Uterus (tissue), 4 donors: ENCODE measurements around the gene GRIA1. TPM values are rescaled to one million over a fixed set of nuclear protein-coding genes. Genes with fewer than 3 reads are reported as not detected.

Source experiments
- DNase-seq, 2 donors: peaks; one replicate each; pipeline ENCODE4 v3.0.0-alpha.2; 2019 to 2020
- H3K27ac ChIP-seq, 2 donors: fragments of 200-600 bp; sonication (generic); 1 replicate in 1 of 2; 2 replicates in 1 of 2; pipeline ENCODE4 v1.5.1; 2016 to 2018
- H3K27me3 ChIP-seq, 2 donors: fragments of 200-600 bp; sonication (generic); one replicate each; pipeline ENCODE4 v1.5.1; 2018 to 2019; ENCODE audit warnings: control low read depth in 1 of 2
- H3K36me3 ChIP-seq, 2 donors: fragments of 200-600 bp; sonication (generic); one replicate each; pipeline ENCODE4 v1.5.1; 2019; ENCODE audit warnings: control low read depth in 1 of 2
- H3K4me1 ChIP-seq, 2 donors: fragments of 200-600 bp; sonication (generic); one replicate each; pipeline ENCODE4 v1.5.1; 2018 to 2019; ENCODE audit warnings: control low read depth in 1 of 2
- H3K4me3 ChIP-seq, 2 donors: fragments of 200-600 bp; sonication (generic); 1 replicate in 1 of 2; 2 replicates in 1 of 2; pipeline ENCODE4 v1.5.1; 2018 to 2019; ENCODE audit warnings: mild to moderate bottlenecking in 1 of 2
- H3K9me3 ChIP-seq, 2 donors: fragments of 200-600 bp; sonication (generic); one replicate each; pipeline ENCODE4 v1.5.1; 2019; ENCODE audit warnings: control low read depth in 1 of 2
- POLR2A ChIP-seq, 2 donors: fragments of 450-650 bp; IDR thresholded peaks; one replicate each; pipeline ENCODE4 v1.6.1; 2016; ENCODE audit warnings: antibody characterized with exemption in 2 of 2, mild to moderate bottlenecking in 1 of 2, moderate library complexity in 1 of 2
- intact Hi-C: fragments of 100-400 bp; cut with DNase I; formaldehyde crosslinking; loops from one replicate; pipeline ENCODE4 v1.15.1; 2023; ENCODE audit warnings: low total_unique reads
- total RNA-seq, 4 donors: library from RNA; depleted of rRNA in 3 of 4; stranded (reverse); fragments of >200 nt in 3 of 4; gene quantifications; one replicate each; pipeline versions ENCODE4 v1.1.0 to v1.2.4, GENCODE V29; 2014 to 2023
- TF ChIP-seq, protein P1 (sequence below), 4 experiments: fragments of 200-600 bp in 2 of 4; fragments of 450-650 bp in 2 of 4; sonication (generic) in 2 of 4; IDR thresholded peaks; one replicate each; pipeline ENCODE4 v1.5.1; 2016 to 2019; ENCODE audit warnings: antibody characterized with exemption in 4 of 4, mild to moderate bottlenecking in 2 of 4, moderate library complexity in 1 of 4
- donor health status: DM: yes; HTN: yes; CAD: no.

GRIA1 gene
- total RNA-seq, 4 donors from 2014 or later: 0.37 to 24.1 (median 1.5) TPM; not detected in 1

DNA sequence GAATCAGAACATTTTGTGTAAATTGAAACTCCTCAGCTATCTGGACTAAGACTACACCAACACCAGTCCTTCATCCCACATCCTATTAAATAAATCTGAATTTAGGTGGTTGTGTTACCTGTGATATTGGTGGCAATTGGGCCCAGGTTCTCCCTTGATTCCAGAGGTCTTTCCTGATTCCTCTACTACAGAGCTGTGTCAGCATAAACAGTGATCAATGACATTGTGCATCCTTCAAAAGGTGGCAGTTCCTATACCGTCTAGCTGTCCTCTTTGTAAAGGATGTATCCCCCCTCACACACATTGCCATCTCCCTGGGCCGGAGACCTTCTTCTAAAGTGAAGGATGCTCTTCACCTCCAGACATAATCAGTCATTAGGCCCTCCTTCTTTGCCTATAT, 309.0 kb downstream of the GRIA1 start:
- H3K4me1 ChIP-seq: no peaks in the 10 kb centered on the region
- no peak for DNase-seq
- no peak overlapping the region for H3K4me3 ChIP-seq
- H3K9me3 ChIP-seq: no peaks in the 10 kb centered on the region
- no peaks in the 10 kb centered on the region for H3K36me3 ChIP-seq
- TF ChIP-seq, protein P1, sequence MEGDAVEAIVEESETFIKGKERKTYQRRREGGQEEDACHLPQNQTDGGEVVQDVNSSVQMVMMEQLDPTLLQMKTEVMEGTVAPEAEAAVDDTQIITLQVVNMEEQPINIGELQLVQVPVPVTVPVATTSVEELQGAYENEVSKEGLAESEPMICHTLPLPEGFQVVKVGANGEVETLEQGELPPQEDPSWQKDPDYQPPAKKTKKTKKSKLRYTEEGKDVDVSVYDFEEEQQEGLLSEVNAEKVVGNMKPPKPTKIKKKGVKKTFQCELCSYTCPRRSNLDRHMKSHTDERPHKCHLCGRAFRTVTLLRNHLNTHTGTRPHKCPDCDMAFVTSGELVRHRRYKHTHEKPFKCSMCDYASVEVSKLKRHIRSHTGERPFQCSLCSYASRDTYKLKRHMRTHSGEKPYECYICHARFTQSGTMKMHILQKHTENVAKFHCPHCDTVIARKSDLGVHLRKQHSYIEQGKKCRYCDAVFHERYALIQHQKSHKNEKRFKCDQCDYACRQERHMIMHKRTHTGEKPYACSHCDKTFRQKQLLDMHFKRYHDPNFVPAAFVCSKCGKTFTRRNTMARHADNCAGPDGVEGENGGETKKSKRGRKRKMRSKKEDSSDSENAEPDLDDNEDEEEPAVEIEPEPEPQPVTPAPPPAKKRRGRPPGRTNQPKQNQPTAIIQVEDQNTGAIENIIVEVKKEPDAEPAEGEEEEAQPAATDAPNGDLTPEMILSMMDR (IDR thresholded peaks at IDR 0.05): no peak
- TF ChIP-seq POLR2A (IDR thresholded peaks at IDR 0.05): no peak
- no peak overlapping the region for H3K27ac ChIP-seq
- H3K27me3 ChIP-seq: no peaks in the 10 kb centered on the region
- intact Hi-C loops: no loop called here

DNA sequence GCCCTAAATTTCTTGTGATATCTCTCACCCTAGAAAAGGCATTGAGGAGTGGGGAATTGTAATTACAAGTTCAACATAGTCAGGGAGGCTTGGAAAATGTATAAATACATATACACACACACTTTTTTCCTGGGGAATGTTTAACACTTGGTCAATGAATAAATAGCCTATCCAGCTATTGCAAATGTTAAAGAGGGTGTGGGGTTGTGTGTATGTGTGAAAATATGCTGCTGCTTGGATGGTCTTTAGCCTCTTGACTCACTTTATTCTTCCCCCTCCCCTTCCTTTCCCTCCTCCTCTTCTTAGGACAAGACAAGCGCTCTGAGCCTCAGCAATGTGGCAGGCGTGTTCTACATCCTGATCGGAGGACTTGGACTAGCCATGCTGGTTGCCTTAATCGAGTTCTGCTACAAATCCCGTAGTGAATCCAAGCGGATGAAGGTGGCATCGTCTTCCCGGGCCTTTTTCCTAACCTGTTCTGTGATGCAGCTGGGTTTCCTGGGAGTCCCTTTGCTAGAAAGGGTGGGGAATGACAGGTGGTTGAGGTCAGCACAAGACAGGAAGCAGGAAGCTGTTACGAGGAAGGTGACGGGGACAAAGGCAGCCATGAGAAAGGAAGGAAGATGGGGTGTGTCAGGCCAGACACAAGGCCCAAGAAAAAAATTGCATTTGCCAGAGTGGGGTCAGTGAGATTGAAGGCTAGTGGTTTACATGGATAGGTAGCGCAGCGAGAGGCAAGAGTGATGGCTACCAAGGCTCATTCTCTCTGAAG, 311.8 kb downstream of the GRIA1 start:
- H3K36me3 ChIP-seq: no peaks in the 10 kb centered on the region
- no peak overlapping the region for H3K27ac ChIP-seq
- no peaks in the 10 kb centered on the region for H3K9me3 ChIP-seq
- DNase-seq: no peak
- H3K4me3 ChIP-seq: no peak overlapping the region
- intact Hi-C loops: no loop called here
- no peaks in the 10 kb centered on the region for H3K4me1 ChIP-seq
- no peaks in the 10 kb centered on the region for H3K27me3 ChIP-seq
- TF ChIP-seq, protein P1 (IDR thresholded peaks at IDR 0.05): no peak
- no peak for TF ChIP-seq POLR2A (IDR thresholded peaks at IDR 0.05)

DNA sequence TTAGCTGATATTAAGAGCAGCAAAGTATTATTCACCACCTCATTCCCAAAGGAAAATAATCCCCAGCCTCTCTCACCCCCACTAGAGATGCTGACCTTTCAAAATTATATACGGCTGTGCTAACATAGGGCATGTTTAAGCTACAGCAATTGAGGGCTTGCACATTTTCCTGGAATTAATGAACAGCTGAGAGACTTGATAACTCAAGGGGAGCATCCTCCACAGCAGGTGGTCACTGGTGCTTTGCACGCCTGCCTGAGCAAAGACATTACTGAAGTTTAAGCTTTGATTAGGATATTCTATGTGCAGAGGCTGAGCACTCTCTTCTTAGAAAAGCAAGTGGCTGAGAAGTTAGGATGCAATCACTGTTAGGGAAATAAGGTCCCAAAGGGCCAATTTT, 317.3 kb downstream of the GRIA1 start:
- intact Hi-C loops: no loop called here
- Histone ChIP-seq H3K9me3 (no peaks in the 10 kb centered on the region), H3K4me3 (no peak overlapping the region), H3K4me1 (no peaks in the 10 kb centered on the region), H3K27me3 (no peaks in the 10 kb centered on the region), H3K36me3 (no peaks in the 10 kb centered on the region), H3K27ac (no peak overlapping the region)
- TF ChIP-seq, protein P1 (IDR thresholded peaks at IDR 0.05): no peak
- TF ChIP-seq POLR2A (IDR thresholded peaks at IDR 0.05): no peak
- no peak for DNase-seq

DNA sequence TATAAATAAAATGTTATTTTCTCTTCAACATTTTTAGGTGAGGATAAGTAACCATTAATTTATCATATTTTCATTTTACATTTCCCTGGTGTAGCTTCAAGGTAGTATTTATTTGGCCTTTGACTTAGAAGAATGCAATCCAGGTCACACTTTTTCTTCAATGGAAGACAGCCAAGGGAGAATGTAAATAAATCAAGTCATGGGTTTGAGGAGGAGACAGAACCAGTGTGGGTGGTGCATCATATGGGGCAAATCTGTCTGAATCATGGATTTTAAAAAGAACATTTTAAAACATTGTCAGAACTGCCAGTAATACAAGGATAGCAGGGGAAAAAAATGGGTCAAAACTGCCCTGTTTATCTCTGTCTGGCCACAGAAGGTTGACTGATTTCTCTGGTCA, 318.7 kb downstream of the GRIA1 start:
- Histone ChIP-seq H3K4me3 (no peak overlapping the region), H3K27me3 (no peaks in the 10 kb centered on the region), H3K9me3 (no peaks in the 10 kb centered on the region), H3K27ac (no peak overlapping the region), H3K4me1 (no peaks in the 10 kb centered on the region), H3K36me3 (no peaks in the 10 kb centered on the region)
- TF ChIP-seq, protein P1 (IDR thresholded peaks at IDR 0.05): no peak
- TF ChIP-seq POLR2A (IDR thresholded peaks at IDR 0.05): no peak
- intact Hi-C loops: no loop called here
- DNase-seq: no peak

DNA sequence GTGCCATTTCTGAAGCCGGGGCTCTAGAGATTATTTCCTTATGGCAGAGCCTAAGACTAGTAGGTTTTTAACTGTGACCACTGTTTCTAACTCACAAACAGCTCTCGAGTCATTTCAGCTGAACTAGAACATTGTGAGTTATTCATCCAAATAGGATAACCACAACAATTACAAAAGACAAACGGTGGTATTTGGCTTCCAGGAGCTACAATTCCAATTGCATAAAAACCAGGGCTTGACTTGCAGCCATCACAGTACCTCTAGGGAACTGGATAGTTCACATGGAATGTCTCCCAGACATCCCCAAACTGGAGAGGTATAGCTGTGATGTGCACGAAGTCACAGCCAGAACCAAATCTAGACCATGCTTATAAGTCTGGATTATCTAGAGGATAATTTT, 323.4 kb downstream of the GRIA1 start:
- TF ChIP-seq, protein P1 (IDR thresholded peaks at IDR 0.05): no peak
- TF ChIP-seq POLR2A (IDR thresholded peaks at IDR 0.05): no peak
- no peaks in the 10 kb centered on the region for H3K4me1 ChIP-seq
- intact Hi-C loops: no loop called here
- DNase-seq: no peak
- no peak overlapping the region for H3K4me3 ChIP-seq
- no peaks in the 10 kb centered on the region for H3K36me3 ChIP-seq
- H3K9me3 ChIP-seq: no peaks in the 10 kb centered on the region
- no peaks in the 10 kb centered on the region for H3K27me3 ChIP-seq
- no peak overlapping the region for H3K27ac ChIP-seq
